ENCODE measurements around the gene IL5RA.

Gene IL5RA

GRCh38 chr3:3105815-3106214 lies 4.4 kb downstream of the IL5RA start:
- DNase-seq: no peak

GRCh38 chr3:3105246-3105645 lies 4.9 kb downstream of the IL5RA start:
- DNase-seq: no peak

- no peak for DNase-seq
Measured at GRCh38 chr3:3102751-3103150, 7.4 kb downstream of the IL5RA start.

GRCh38 chr3:3101660-3102458 lies 8.3 kb downstream of the IL5RA start:
- no peak for DNase-seq

GRCh38 chr3:3097958-3098357 lies 12.2 kb downstream of the IL5RA start:
- no peak for DNase-seq

GRCh38 chr3:3089017-3089416 lies 21.2 kb downstream of the IL5RA start:
- DNase-seq: no peak

GRCh38 chr3:3087716-3088465 lies 22.3 kb downstream of the IL5RA start:
- DNase-seq: no peak

- no peak for DNase-seq
Measured at GRCh38 chr3:3087279-3087678, 22.9 kb downstream of the IL5RA start.

GRCh38 chr3:3086239-3086638 lies 23.9 kb downstream of the IL5RA start:
- no peak for DNase-seq

GRCh38 chr3:3085782-3086181 lies 24.4 kb downstream of the IL5RA start:
- no peak for DNase-seq

- DNase-seq: no peak
Measured at GRCh38 chr3:3084890-3085289, 25.3 kb downstream of the IL5RA start.

- DNase-seq: no peak
Measured at GRCh38 chr3:3082234-3082924, 27.8 kb downstream of the IL5RA start.

- DNase-seq: no peak
Measured at GRCh38 chr3:3081381-3082233, 28.6 kb downstream of the IL5RA start.

GRCh38 chr3:3080309-3080708 lies 29.9 kb downstream of the IL5RA start:
- DNase-seq: no peak

- no peak for DNase-seq
Measured at GRCh38 chr3:3074551-3075257, 35.5 kb downstream of the IL5RA start.

- no peak for DNase-seq
Measured at GRCh38 chr3:3071136-3071535, 39.0 kb downstream of the IL5RA start.

GRCh38 chr3:3069723-3070122 lies 40.5 kb downstream of the IL5RA start:
- DNase-seq: no peak

GRCh38 chr3:3068358-3068881 lies 41.8 kb downstream of the IL5RA start:
- DNase-seq: no peak

GRCh38 chr3:3066910-3067309 lies 43.3 kb downstream of the IL5RA start:
- DNase-seq: no peak

GRCh38 chr3:3066378-3066777 lies 43.8 kb downstream of the IL5RA start:
- no peak for DNase-seq

- no peak for DNase-seq
Measured at GRCh38 chr3:3065876-3066275, 44.3 kb downstream of the IL5RA start.

- DNase-seq: no peak
Measured at GRCh38 chr3:3064297-3064696, 45.9 kb downstream of the IL5RA start.

All from NCI-H2171 (cell line).